Uterus (tissue), 4 donors: ENCODE results near the gene PIP4K2A. TPM values are rescaled to one million over a fixed set of nuclear protein-coding genes. Genes with fewer than 3 reads are reported as not detected.

Experiments used
- DNase-seq, 2 donors: peaks; one replicate each; pipeline ENCODE4 v3.0.0-alpha.2; 2019 to 2020
- H3K27ac ChIP-seq, 2 donors: fragments of 200-600 bp; sonication (generic); 1 replicate in 1 of 2; 2 replicates in 1 of 2; pipeline ENCODE4 v1.5.1; 2016 to 2018
- H3K27me3 ChIP-seq, 2 donors: fragments of 200-600 bp; sonication (generic); one replicate each; pipeline ENCODE4 v1.5.1; 2018 to 2019; ENCODE audit warnings: control low read depth in 1 of 2
- H3K36me3 ChIP-seq, 2 donors: fragments of 200-600 bp; sonication (generic); one replicate each; pipeline ENCODE4 v1.5.1; 2019; ENCODE audit warnings: control low read depth in 1 of 2
- H3K4me1 ChIP-seq, 2 donors: fragments of 200-600 bp; sonication (generic); one replicate each; pipeline ENCODE4 v1.5.1; 2018 to 2019; ENCODE audit warnings: control low read depth in 1 of 2
- H3K4me3 ChIP-seq, 2 donors: fragments of 200-600 bp; sonication (generic); 1 replicate in 1 of 2; 2 replicates in 1 of 2; pipeline ENCODE4 v1.5.1; 2018 to 2019; ENCODE audit warnings: mild to moderate bottlenecking in 1 of 2
- H3K9me3 ChIP-seq, 2 donors: fragments of 200-600 bp; sonication (generic); one replicate each; pipeline ENCODE4 v1.5.1; 2019; ENCODE audit warnings: control low read depth in 1 of 2
- POLR2A ChIP-seq, 2 donors: fragments of 450-650 bp; IDR thresholded peaks; one replicate each; pipeline ENCODE4 v1.6.1; 2016; ENCODE audit warnings: antibody characterized with exemption in 2 of 2, mild to moderate bottlenecking in 1 of 2, moderate library complexity in 1 of 2
- intact Hi-C: fragments of 100-400 bp; cut with DNase I; formaldehyde crosslinking; loops from one replicate; pipeline ENCODE4 v1.15.1; 2023; ENCODE audit warnings: low total_unique reads
- total RNA-seq, 4 donors: library from RNA; depleted of rRNA in 3 of 4; stranded (reverse); fragments of >200 nt in 3 of 4; gene quantifications; one replicate each; pipeline versions ENCODE4 v1.1.0 to v1.2.4, GENCODE V29; 2014 to 2023
- TF ChIP-seq, protein P1 (sequence below), 4 experiments: fragments of 200-600 bp in 2 of 4; fragments of 450-650 bp in 2 of 4; sonication (generic) in 2 of 4; IDR thresholded peaks; one replicate each; pipeline ENCODE4 v1.5.1; 2016 to 2019; ENCODE audit warnings: antibody characterized with exemption in 4 of 4, mild to moderate bottlenecking in 2 of 4, moderate library complexity in 1 of 4
- donor health status: DM: yes; HTN: yes; CAD: no.

PIP4K2A gene
- total RNA-seq, 4 donors from 2014 or later = 17.4 to 42.4 (median 22.0) TPM

GRCh38 chr10:22579826-22580225, 134.6 kb downstream of the PIP4K2A start:
- H3K4me3 ChIP-seq = no peak overlapping the region
- no peaks in the 10 kb centered on the region for H3K9me3 ChIP-seq
- H3K36me3 ChIP-seq = no peaks in the 10 kb centered on the region
- no peaks in the 10 kb centered on the region for H3K4me1 ChIP-seq
- H3K27me3 ChIP-seq = no peaks in the 10 kb centered on the region
- H3K27ac ChIP-seq = no peak overlapping the region
- no peak for DNase-seq
- intact Hi-C loops = no loop called here
- TF ChIP-seq POLR2A (IDR thresholded peaks at IDR 0.05) = no peak
- TF ChIP-seq, protein P1, sequence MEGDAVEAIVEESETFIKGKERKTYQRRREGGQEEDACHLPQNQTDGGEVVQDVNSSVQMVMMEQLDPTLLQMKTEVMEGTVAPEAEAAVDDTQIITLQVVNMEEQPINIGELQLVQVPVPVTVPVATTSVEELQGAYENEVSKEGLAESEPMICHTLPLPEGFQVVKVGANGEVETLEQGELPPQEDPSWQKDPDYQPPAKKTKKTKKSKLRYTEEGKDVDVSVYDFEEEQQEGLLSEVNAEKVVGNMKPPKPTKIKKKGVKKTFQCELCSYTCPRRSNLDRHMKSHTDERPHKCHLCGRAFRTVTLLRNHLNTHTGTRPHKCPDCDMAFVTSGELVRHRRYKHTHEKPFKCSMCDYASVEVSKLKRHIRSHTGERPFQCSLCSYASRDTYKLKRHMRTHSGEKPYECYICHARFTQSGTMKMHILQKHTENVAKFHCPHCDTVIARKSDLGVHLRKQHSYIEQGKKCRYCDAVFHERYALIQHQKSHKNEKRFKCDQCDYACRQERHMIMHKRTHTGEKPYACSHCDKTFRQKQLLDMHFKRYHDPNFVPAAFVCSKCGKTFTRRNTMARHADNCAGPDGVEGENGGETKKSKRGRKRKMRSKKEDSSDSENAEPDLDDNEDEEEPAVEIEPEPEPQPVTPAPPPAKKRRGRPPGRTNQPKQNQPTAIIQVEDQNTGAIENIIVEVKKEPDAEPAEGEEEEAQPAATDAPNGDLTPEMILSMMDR (IDR thresholded peaks at IDR 0.05) = no peak

DNA sequence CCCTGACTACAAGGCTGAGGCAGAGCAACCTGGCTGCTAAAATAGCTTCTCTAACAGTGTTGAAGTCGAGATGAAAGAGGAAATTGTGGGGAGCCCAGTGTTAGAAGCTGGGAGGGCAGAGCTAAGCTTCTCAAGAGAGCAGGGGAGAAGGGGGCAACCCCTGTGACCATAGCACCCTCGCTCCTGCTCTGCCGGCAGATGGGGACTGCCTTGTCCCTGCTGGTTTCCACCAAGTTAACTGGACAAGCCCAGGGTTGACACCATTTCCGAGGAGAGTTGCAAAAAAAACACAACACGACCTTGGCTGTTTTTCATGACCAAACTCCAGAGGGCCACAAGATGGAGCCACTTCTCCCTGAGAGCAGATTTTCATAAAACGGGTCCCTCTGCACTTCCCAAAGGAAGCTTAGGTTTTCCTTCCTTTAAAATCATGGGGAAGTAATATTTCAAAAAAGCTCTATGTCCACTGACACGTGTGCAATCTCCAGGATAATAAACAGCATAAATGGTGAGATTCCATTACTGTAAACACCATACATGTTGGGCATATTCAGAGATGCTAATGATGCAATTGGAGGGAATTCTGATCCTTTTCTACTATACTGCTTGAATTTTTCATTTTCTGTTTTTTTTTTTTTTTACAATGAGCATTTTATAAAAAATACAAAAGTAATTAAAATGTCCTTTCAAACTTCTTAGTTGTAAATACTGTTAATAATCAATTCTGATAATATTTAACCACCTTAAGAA, 140.4 kb downstream of the PIP4K2A start:
- Histone ChIP-seq H3K27me3 (no peaks in the 10 kb centered on the region), H3K9me3 (no peaks in the 10 kb centered on the region), H3K4me1 (no peaks in the 10 kb centered on the region), H3K4me3 (no peak overlapping the region), H3K36me3 (no peaks in the 10 kb centered on the region), H3K27ac (no peak overlapping the region)
- intact Hi-C loops = no loop called here
- TF ChIP-seq, protein P1 (IDR thresholded peaks at IDR 0.05) = peak in 2 of 4 experiments; percentile 30 to 39
- no peak for TF ChIP-seq POLR2A (IDR thresholded peaks at IDR 0.05)
- DNase-seq = no peak

- H3K27me3 ChIP-seq = no peaks in the 10 kb centered on the region
- no peak overlapping the region for H3K4me3 ChIP-seq
- intact Hi-C loops = no loop called here
- no peaks in the 10 kb centered on the region for H3K9me3 ChIP-seq
- H3K36me3 ChIP-seq = no peaks in the 10 kb centered on the region
- no peak for DNase-seq
- H3K27ac ChIP-seq = no peak overlapping the region
- H3K4me1 ChIP-seq = no peaks in the 10 kb centered on the region
- TF ChIP-seq, protein P1 (IDR thresholded peaks at IDR 0.05) = no peak
- TF ChIP-seq POLR2A (IDR thresholded peaks at IDR 0.05) = no peak
Observed at GRCh38 chr10:22570733-22571430, 143.5 kb downstream of the PIP4K2A start.

DNA sequence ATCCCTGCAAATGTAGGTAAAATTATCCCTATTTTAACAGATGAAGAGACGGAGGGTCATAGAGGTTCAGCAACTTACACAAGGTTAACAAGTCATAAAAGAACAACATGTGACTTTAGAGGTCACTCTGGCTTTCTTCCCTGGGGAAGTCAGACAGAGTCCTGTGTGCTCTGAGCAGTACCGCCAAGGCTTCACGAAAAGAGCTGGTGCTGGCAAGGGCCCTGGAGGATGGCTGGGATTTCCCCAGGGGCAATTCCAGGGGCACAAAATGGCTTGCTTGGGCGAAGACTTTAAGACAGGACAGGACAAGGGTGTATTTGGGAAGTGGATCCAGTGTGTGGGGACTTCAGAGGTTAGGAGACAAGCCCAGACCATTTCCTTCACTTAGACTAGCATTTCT, 144.1 kb downstream of the PIP4K2A start:
- Histone ChIP-seq H3K27me3 (no peaks in the 10 kb centered on the region), H3K4me3 (no peak overlapping the region), H3K36me3 (no peaks in the 10 kb centered on the region), H3K9me3 (no peaks in the 10 kb centered on the region), H3K4me1 (no peaks in the 10 kb centered on the region), H3K27ac (no peak overlapping the region)
- intact Hi-C loops = no loop called here
- no peak for TF ChIP-seq POLR2A (IDR thresholded peaks at IDR 0.05)
- TF ChIP-seq, protein P1 (IDR thresholded peaks at IDR 0.05) = no peak
- no peak for DNase-seq

DNA sequence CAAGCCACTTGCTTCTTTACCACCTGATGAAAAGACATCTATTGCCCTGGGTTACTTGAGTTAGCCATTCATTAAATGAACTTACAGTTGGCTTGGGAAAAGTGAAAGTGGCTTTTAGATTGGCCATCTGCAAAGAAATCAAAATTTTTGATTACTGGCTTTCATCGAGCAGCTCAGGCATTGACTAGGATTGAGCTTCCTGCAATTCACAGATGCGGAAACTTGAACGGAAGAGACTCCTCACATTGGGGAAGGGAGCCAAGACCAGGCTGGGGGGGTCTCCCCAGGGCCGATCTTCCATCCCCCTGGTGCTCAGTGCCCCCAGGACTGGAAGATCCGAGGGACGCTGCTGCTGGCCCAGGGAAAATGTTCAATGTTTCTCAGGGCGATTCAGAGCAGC, 145.4 kb downstream of the PIP4K2A start:
- H3K36me3 ChIP-seq = no peaks in the 10 kb centered on the region
- intact Hi-C loops = no loop called here
- H3K27ac ChIP-seq = no peak overlapping the region
- H3K4me3 ChIP-seq = no peak overlapping the region
- no peaks in the 10 kb centered on the region for H3K9me3 ChIP-seq
- no peaks in the 10 kb centered on the region for H3K27me3 ChIP-seq
- no peak for DNase-seq
- H3K4me1 ChIP-seq = no peaks in the 10 kb centered on the region
- TF ChIP-seq, protein P1 (IDR thresholded peaks at IDR 0.05) = no peak
- TF ChIP-seq POLR2A (IDR thresholded peaks at IDR 0.05) = no peak
